DLD1 (cell line): Measurements from ENCODE around the gene SYNGR2.
"Not testable (repeated sequence)": the region's sequence is repeated elsewhere in the genome, so short reads cannot be mapped to it uniquely, and the experiment has no call there.

Experiments used
- in situ Hi-C: cut with HindIII; loops from 2 replicates; pipeline ENCODE4 v1.10.0; 2017; ENCODE audit warnings: low sequenced_read_pairs

SYNGR2 gene

GRCh38 chr17:78129351-78130089 lies 38.9 kb upstream of the SYNGR2 start:
- in situ Hi-C loops: no loop called here

- in situ Hi-C loops: no loop called here
Measured at GRCh38 chr17:78130090-78130436, 38.3 kb upstream of the SYNGR2 start.

GRCh38 chr17:78130437-78131101 lies 37.8 kb upstream of the SYNGR2 start, which contains the start of gene TMC8:
Gene TMC8 (plus strand): TSS chr17:78130771. CDS start chr17:78131589, 818 bp downstream.
- in situ Hi-C loops: no loop called here

- in situ Hi-C loops: no loop called here
Measured at GRCh38 chr17:78131172-78132083, 37.0 kb upstream of the SYNGR2 start.

- in situ Hi-C loops: no loop called here
Measured at GRCh38 chr17:78132084-78132676, 36.2 kb upstream of the SYNGR2 start.

- in situ Hi-C loops: no loop called here
Measured at GRCh38 chr17:78132767-78133178, 35.6 kb upstream of the SYNGR2 start.

GRCh38 chr17:78133179-78133951 lies 35.0 kb upstream of the SYNGR2 start:
- in situ Hi-C loops: no loop called here

GRCh38 chr17:78133971-78134898 lies 34.1 kb upstream of the SYNGR2 start:
- in situ Hi-C loops: no loop called here

- in situ Hi-C loops: no loop called here
Measured at GRCh38 chr17:78134899-78135385, 33.4 kb upstream of the SYNGR2 start.

GRCh38 chr17:78135858-78136500 lies 32.4 kb upstream of the SYNGR2 start:
- in situ Hi-C loops: no loop called here

GRCh38 chr17:78137392-78138203 lies 30.8 kb upstream of the SYNGR2 start:
- in situ Hi-C loops: no loop called here

- in situ Hi-C loops: no loop called here
Measured at GRCh38 chr17:78138204-78139060, 29.9 kb upstream of the SYNGR2 start.

GRCh38 chr17:78139861-78140168 lies 28.6 kb upstream of the SYNGR2 start:
- in situ Hi-C loops: not testable (repeated sequence)

GRCh38 chr17:78140169-78141051 lies 28.0 kb upstream of the SYNGR2 start:
- in situ Hi-C loops: no loop called here

GRCh38 chr17:78141437-78142118 lies 26.8 kb upstream of the SYNGR2 start:
- in situ Hi-C loops: no loop called here
